RKO (cell line): Measurements from ENCODE around the gene MYO1E.
"Not testable (repeated sequence)": the region's sequence is repeated elsewhere in the genome, so short reads cannot be mapped to it uniquely, and the experiment has no call there.

Experiments
- DNase-seq: peaks from one replicate; pipeline ENCODE4 v3.0.0-alpha.2; 2016; ENCODE audit warnings: low spot score

Gene MYO1E

DNA sequence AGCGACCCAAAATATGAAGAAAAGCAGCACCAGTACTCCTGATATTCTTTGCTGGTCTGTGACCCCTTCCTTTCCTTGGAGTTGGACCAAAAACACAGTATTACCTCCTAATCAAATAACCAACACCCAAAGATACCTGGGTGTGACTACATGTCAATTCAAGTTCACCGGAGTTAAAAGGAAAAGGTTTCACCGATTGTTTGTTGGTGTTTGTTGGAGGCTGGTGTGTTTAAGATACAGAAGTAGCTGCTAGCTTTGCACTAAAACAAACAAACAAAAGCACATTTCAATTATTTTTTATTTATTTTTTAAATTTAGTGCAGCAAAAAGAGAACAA, 81.5 kb downstream of the MYO1E start:
- DNase-seq, result no peak

GRCh38 chr15:59290295-59291212, 82.1 kb downstream of the MYO1E start:
- no peak for DNase-seq

GRCh38 chr15:59289574-59289973, 83.1 kb downstream of the MYO1E start:
- DNase-seq, result no peak

GRCh38 chr15:59283717-59284391, 88.8 kb downstream of the MYO1E start:
- no peak for DNase-seq

GRCh38 chr15:59282515-59283337, 89.9 kb downstream of the MYO1E start:
- no peak for DNase-seq

DNA sequence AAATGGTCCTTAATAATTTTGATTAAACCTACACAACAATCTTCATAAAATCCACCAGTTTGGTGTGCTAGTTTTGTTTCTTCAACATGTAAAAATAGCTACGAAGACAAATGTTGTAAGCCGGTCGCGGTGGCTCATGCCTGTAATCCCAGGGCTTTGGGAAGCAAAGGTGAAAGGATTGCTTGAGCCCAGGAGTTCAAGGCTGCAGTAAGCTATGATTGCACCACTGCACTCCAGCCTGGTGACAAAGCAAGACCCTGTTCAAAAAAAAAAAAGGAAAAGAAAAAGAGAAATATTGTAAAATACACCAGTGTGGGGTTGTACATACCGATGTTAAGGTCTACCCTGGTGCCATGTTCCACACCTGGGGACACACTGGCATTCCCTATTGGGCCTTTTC, 91.0 kb downstream of the MYO1E start:
- no peak for DNase-seq

DNA sequence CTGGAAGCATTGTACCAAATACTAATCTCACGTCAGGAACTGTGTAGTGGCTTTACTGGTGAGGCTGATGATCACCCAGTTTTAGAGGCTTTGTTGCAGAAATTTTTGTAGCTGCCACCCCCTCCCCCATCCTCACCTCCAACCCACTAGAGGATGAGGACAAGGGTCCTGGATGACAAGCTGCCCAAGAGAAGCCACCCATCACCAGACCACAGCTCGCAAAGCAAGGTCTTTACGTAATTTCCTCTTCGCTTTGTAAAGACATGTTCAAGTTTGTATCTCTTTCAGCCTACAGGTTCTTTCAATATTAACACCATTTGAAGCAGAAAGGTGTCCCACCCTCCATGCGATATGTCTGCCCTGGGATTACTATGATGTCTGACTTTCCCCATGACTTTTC, 91.8 kb downstream of the MYO1E start:
- DNase-seq, result no peak

DNA sequence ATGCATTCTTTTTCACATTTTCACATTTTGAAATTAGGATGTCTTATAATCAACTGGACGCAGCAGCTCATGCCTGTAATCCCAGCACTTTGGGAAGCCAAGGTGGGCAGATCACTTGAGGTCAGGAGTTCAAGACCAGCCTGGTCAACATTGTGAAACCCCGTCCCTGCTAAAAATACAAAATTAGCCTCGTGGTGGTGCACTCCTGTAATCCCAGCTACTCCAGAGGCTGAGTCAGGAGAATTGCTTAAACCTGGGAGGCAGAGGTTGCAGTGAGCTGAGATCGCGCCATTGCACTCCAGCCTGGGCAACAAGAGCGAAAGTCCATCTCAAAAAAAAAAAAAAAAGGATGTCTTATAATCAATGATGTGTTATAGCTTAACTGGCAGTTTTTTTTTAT, 92.4 kb downstream of the MYO1E start:
- DNase-seq, result not testable (repeated sequence)

- DNase-seq, result no peak
These were observed 93.6 kb downstream of the MYO1E start for GRCh38 chr15:59279023-59279422.

GRCh38 chr15:59278120-59278519, 94.6 kb downstream of the MYO1E start:
- no peak for DNase-seq

- DNase-seq, result no peak
These were observed 96.2 kb downstream of the MYO1E start for GRCh38 chr15:59276225-59277178.

- DNase-seq, result no peak
These were observed 98.3 kb downstream of the MYO1E start for GRCh38 chr15:59274126-59274970.

DNA sequence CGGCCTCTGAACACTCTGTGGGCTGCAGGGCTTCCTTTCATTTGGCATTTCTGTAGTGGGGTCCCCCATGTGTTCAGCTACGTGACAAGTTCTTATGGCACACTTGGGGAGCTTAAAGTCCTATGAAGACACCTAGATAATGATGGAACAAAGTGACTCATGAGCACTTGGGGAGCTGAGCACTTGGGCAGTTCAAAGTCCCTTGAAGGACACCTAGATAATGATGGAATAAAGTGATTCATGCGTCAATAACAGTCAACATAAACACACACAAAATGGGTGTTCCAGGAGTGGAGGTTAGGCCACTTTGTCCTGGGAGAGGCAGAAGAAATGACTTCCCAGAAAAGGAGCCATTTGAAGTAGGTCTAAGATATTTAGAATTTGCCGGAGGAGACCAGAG, 99.4 kb downstream of the MYO1E start:
- DNase-seq, result no peak

- DNase-seq, result no peak
These were observed 101.0 kb downstream of the MYO1E start for GRCh38 chr15:59271595-59272201.

GRCh38 chr15:59268852-59269407, 103.7 kb downstream of the MYO1E start:
- DNase-seq, result no peak

DNA sequence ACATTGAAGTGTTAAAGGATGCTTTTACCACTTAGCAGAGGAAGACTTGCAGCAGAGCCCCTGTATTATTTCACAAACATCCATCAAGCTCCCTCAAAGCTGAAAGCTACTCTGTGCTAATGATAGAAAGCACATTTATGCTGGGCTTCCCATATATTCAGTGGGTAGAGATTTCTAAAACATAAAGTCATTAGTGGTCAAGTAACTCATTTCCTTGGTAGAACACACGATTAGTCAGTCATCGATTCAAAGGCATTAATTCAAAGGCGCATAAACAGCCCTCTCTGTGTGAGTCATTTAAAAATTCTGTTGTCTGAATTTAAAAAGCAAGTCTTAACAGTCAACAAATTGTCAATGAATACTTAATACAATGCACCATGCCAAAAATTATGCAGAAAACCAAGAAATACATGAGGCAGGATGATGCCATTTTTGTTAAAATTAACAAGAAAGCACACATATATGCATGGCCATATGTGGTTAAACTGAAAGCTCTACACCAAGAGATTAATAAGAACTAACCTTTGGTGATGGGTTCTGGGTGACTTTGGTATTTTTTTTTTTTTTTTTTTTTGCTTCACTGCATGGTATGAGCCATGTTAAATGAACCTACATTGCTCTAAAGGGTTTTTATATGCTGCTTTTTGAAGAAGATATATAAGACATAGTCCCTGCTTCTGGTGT, 104.4 kb downstream of the MYO1E start:
- DNase-seq, result no peak

GRCh38 chr15:59266028-59266427, 106.6 kb downstream of the MYO1E start:
- no peak for DNase-seq

- DNase-seq, result no peak
These were observed 110.4 kb downstream of the MYO1E start for GRCh38 chr15:59262316-59262715.

GRCh38 chr15:59260090-59260489, 112.6 kb downstream of the MYO1E start:
- DNase-seq, result no peak
